WTC11 (cell line): ENCODE results near the gene PLPP1. TPM values are rescaled to one million over a fixed set of nuclear protein-coding genes. Genes with fewer than 3 reads are reported as not detected.
"Not testable (repeated sequence)": the region's sequence is repeated elsewhere in the genome, so short reads cannot be mapped to it uniquely, and the experiment has no call there.

Experiments
- ATAC-seq: fragments of 200-7000 bp; cut with Tn5 transposase; 2 replicates; pipeline ENCODE4 v1.10.0; 2021; ENCODE audit warnings: mild to moderate bottlenecking, moderate library complexity
- CTCF ChIA-PET: fragments of 300-600 bp; sonication (Branson Sonifier 250); formaldehyde crosslinking; loops from one replicate; lab custom pipeline; 2021; ENCODE audit warnings: antibody characterized with exemption; lab: Charles Lee
- POLR2A ChIA-PET: fragments of 350-600 bp; sonication (Branson Sonifier 250); formaldehyde crosslinking; loops from one replicate; lab custom pipeline; 2021; ENCODE audit warnings: antibody characterized with exemption; lab: Charles Lee
- DNase-seq: peaks from one replicate; pipeline ENCODE4 v3.0.0; 2021; ENCODE audit warnings: low spot score
- H3K27ac Mint-ChIP-seq: 2 replicates; pipeline ENCODE4 v1.8.0; 2021; ENCODE audit warnings: mixed read lengths
- H3K27me3 Mint-ChIP-seq: 2 replicates; pipeline ENCODE4 v1.8.0; 2021; ENCODE audit warnings: low read depth, mild to moderate bottlenecking, moderate library complexity, mixed read lengths
- H3K36me3 Mint-ChIP-seq: 2 replicates; pipeline ENCODE4 v1.8.0; 2021; ENCODE audit warnings: mixed read lengths
- H3K4me1 Mint-ChIP-seq: 2 replicates; pipeline ENCODE4 v1.8.0; 2022; ENCODE audit warnings: mixed read lengths
- H3K4me3 Mint-ChIP-seq: 2 replicates; pipeline ENCODE4 v1.8.0; 2021; ENCODE audit warnings: mild to moderate bottlenecking, moderate library complexity, mixed read lengths
- H3K9me3 Mint-ChIP-seq: 2 replicates; pipeline ENCODE4 v1.8.0; 2021; ENCODE audit warnings: mixed read lengths
- AFF4 ChIP-seq: sonication (generic); formaldehyde crosslinking; IDR thresholded peaks from 2 replicates; pipeline ENCODE4 v1.8.1; 2023; ENCODE audit warnings: mild to moderate bottlenecking, missing genetic modification reagents, borderline replicate concordance
- ARID4B ChIP-seq: sonication (generic); formaldehyde crosslinking; IDR thresholded peaks from 2 replicates; pipeline ENCODE4 v1.8.0; 2023; ENCODE audit warnings: missing genetic modification reagents, mild to moderate bottlenecking, borderline replicate concordance
- ATF6 ChIP-seq: sonication (generic); formaldehyde crosslinking; IDR thresholded peaks from 2 replicates; pipeline ENCODE4 v1.8.1; 2023; ENCODE audit warnings: mild to moderate bottlenecking, missing genetic modification reagents
- E2F1 ChIP-seq: sonication (generic); formaldehyde crosslinking; IDR thresholded peaks from 2 replicates; pipeline ENCODE4 v1.8.0; 2022; ENCODE audit warnings: mild to moderate bottlenecking, missing genetic modification reagents
- ETV6 ChIP-seq: sonication (generic); formaldehyde crosslinking; IDR thresholded peaks from 2 replicates; pipeline ENCODE4 v1.8.1; 2022; ENCODE audit warnings: mild to moderate bottlenecking, missing genetic modification reagents
- HMGA2 ChIP-seq: fragments of 250-450 bp; sonication (Bioruptor Pico); IDR thresholded peaks from 2 replicates; pipeline ENCODE4 v1.4.0; 2021; ENCODE audit warnings: mild to moderate bottlenecking, moderate library complexity
- IRF1 ChIP-seq: sonication (generic); formaldehyde crosslinking; IDR thresholded peaks from 2 replicates; pipeline ENCODE4 v1.8.0; 2023; ENCODE audit warnings: missing genetic modification reagents
- NFYB ChIP-seq: sonication (generic); formaldehyde crosslinking; conservative IDR thresholded peaks from 2 replicates; pipeline ENCODE4 v1.8.0; 2022; ENCODE audit warnings: low read depth, missing genetic modification reagents
- NR3C1 ChIP-seq: sonication (generic); formaldehyde crosslinking; conservative IDR thresholded peaks from 2 replicates; pipeline ENCODE4 v1.8.1; 2023; ENCODE audit warnings: low read depth, mild to moderate bottlenecking, missing genetic modification reagents
- OVOL2 ChIP-seq: fragments of 250-450 bp; sonication (Bioruptor Pico); IDR thresholded peaks from 2 replicates; pipeline ENCODE4 v1.9.0; 2021; ENCODE audit warnings: mild to moderate bottlenecking, borderline replicate concordance
- ZBTB21 ChIP-seq: sonication (generic); formaldehyde crosslinking; IDR thresholded peaks from 2 replicates; pipeline ENCODE4 v1.8.1; 2023; ENCODE audit warnings: mild to moderate bottlenecking, missing genetic modification reagents, borderline replicate concordance
- ZBTB43 ChIP-seq: sonication (generic); formaldehyde crosslinking; IDR thresholded peaks from 2 replicates; pipeline ENCODE4 v1.8.1; 2023; ENCODE audit warnings: mild to moderate bottlenecking, missing genetic modification reagents
- ZNF121 ChIP-seq: sonication (generic); formaldehyde crosslinking; IDR thresholded peaks from 2 replicates; pipeline ENCODE4 v1.8.0; 2023; ENCODE audit warnings: missing genetic modification reagents
- ZNF317 ChIP-seq: sonication (generic); formaldehyde crosslinking; IDR thresholded peaks from 2 replicates; pipeline ENCODE4 v1.8.1; 2023; ENCODE audit warnings: low read depth, mild to moderate bottlenecking, moderate library complexity, missing genetic modification reagents, borderline replicate concordance
- ZNF423 ChIP-seq: fragments of 250-450 bp; sonication (Bioruptor Pico); IDR thresholded peaks from 2 replicates; pipeline ENCODE4 v2.1.2; 2022; ENCODE audit warnings: mild to moderate bottlenecking, moderate library complexity
- ZNF671 ChIP-seq: fragments of 250-450 bp; sonication (Bioruptor Pico); IDR thresholded peaks from 2 replicates; pipeline ENCODE4 v1.8.0; 2021; ENCODE audit warnings: mild to moderate bottlenecking
- total RNA-seq: library from RNA; stranded (reverse); gene quantifications from 3 replicates; pipeline ENCODE4 v1.2.3, GENCODE V29; 2021

PLPP1 gene
- total RNA-seq, 1 experiment from 2014 or later = 43.2 TPM

GRCh38 chr5:55540024-55540423 lies 5.3 kb upstream of the PLPP1 start:
- no peak for ATAC-seq
- POLR2A ChIA-PET = no interaction called here
- DNase-seq = no peak
- Mint-ChIP-seq H3K4me1 (peaks cover 42% of the 10 kb centered on the region), H3K4me3 (no peak overlapping the region), H3K9me3 (no peaks in the 10 kb centered on the region), H3K36me3 (no peaks in the 10 kb centered on the region), H3K27ac (no peak overlapping the region), H3K27me3 (no peaks in the 10 kb centered on the region)
- CTCF ChIA-PET = no interaction called here
- no peak for TF ChIP-seq AFF4 (CRISPR knock-in tag)
- TF ChIP-seq OVOL2 (CRISPR knock-in tag) = no peak
- no peak for TF ChIP-seq NFYB
- no peak for TF ChIP-seq ZBTB43 (CRISPR knock-in tag)
- no peak for TF ChIP-seq ZBTB21
- no peak for TF ChIP-seq HMGA2
- no peak for TF ChIP-seq ZNF671 (CRISPR knock-in tag)

- Mint-ChIP-seq H3K36me3 (no peaks in the 10 kb centered on the region), H3K4me3 (no peak overlapping the region), H3K4me1 (peaks cover 46% of the 10 kb centered on the region)
- DNase-seq = no peak
- CTCF ChIA-PET = interaction anchor here (0.6 kb wide), 1 partner anchor 38 kb away, joined by 3 read pairs; no protein-coding TSS in a partner anchor
- no peak for TF ChIP-seq NR3C1 (CRISPR knock-in tag)
- TF ChIP-seq ZNF317 (CRISPR knock-in tag) = no peak
- no peak for TF ChIP-seq IRF1 (CRISPR knock-in tag)
- TF ChIP-seq E2F1 (CRISPR knock-in tag) = no peak
- no peak for TF ChIP-seq ARID4B (CRISPR knock-in tag)
- no peak for TF ChIP-seq ETV6 (CRISPR knock-in tag)
- TF ChIP-seq ATF6 (CRISPR knock-in tag) = no peak
- TF ChIP-seq ZNF121 (CRISPR knock-in tag) = no peak
- no peak for TF ChIP-seq ZNF423 (CRISPR knock-in tag)
- TF ChIP-seq, all 79 proteins: peak for 0
- no peaks in the 10 kb centered on the region for H3K27me3 Mint-ChIP-seq
- ATAC-seq = no peak
- H3K27ac Mint-ChIP-seq = peak overlapping the region; percentile 56
- POLR2A ChIA-PET = no interaction called here
- no peaks in the 10 kb centered on the region for H3K9me3 Mint-ChIP-seq
Observed at GRCh38 chr5:55538661-55539060, 3.9 kb upstream of the PLPP1 start.

- CTCF ChIA-PET, H3K4me3 Mint-ChIP-seq, H3K9me3 Mint-ChIP-seq, H3K36me3 Mint-ChIP-seq, DNase-seq, H3K27ac Mint-ChIP-seq, ATAC-seq, H3K27me3 Mint-ChIP-seq: not testable (repeated sequence)
- POLR2A ChIA-PET = interaction anchor here (1.1 kb wide), 1 partner anchor 9 kb away, joined by 3 read pairs; no protein-coding TSS in a partner anchor
- peaks cover 54% of the 10 kb centered on the region for H3K4me1 Mint-ChIP-seq
Observed at GRCh38 chr5:55537315-55537714, 2.6 kb upstream of the PLPP1 start.
